Thyroid gland (tissue), 4 donors: ENCODE results near the gene RERG. TPM values are rescaled to one million over a fixed set of nuclear protein-coding genes. Genes with fewer than 3 reads are reported as not detected.

ENCODE experiments used
- DNase-seq, 2 donors: peaks; one replicate each; pipeline ENCODE4 v3.0.0-alpha.2; 2019
- H3K27ac ChIP-seq, 3 donors: fragments of 200-600 bp; sonication (generic); 1 replicate in 2 of 3; 2 replicates in 1 of 3; pipeline ENCODE4 v1.5.1; 2016 to 2019; ENCODE audit warnings: mild to moderate bottlenecking in 1 of 3, moderate library complexity in 1 of 3
- H3K27me3 ChIP-seq: fragments of 200-600 bp; sonication (generic); one replicate; pipeline ENCODE4 v1.5.1; 2019
- H3K36me3 ChIP-seq, 2 donors: fragments of 200-600 bp; sonication (generic); one replicate each; pipeline ENCODE4 v1.5.1; 2016 to 2019
- H3K4me1 ChIP-seq, 2 donors: fragments of 200-600 bp; sonication (generic); one replicate each; pipeline ENCODE4 v1.5.1; 2017 to 2019
- H3K4me3 ChIP-seq, 3 donors: fragments of 200-600 bp; sonication (generic); replicated peaks in 1 of 3; 1 replicate in 2 of 3; 2 replicates in 1 of 3; pipeline ENCODE4 v1.5.1; 2016; ENCODE audit warnings: mild to moderate bottlenecking in 1 of 3
- H3K9me3 ChIP-seq: fragments of 200-600 bp; sonication (generic); one replicate; pipeline ENCODE4 v1.5.1; 2017
- CTCF ChIP-seq, 6 experiments: fragments of 200-600 bp in 3 of 6; fragments of 450-650 bp in 3 of 6; sonication (generic) in 3 of 6; IDR thresholded peaks; one replicate each; pipeline ENCODE4 v1.5.1; 2016 to 2019; ENCODE audit warnings: antibody characterized with exemption in 6 of 6, mild to moderate bottlenecking in 2 of 6, inconsistent platforms in 1 of 6, moderate library complexity in 1 of 6
- POLR2A ChIP-seq, 2 donors: fragments of 450-650 bp; IDR thresholded peaks; one replicate each; pipeline ENCODE4 v1.6.1; 2017; ENCODE audit warnings: antibody characterized with exemption in 2 of 2, mild to moderate bottlenecking in 2 of 2, moderate library complexity in 1 of 2
- WGBS, 2 donors: methylation state at CpG; one replicate each; pipeline ENCODE4 v1.1.5; 2017; 5-methylcytosine and 5-hydroxymethylcytosine counted together
- intact Hi-C: fragments of 100-400 bp; cut with DNase I; formaldehyde crosslinking; loops from one replicate; pipeline ENCODE4 v1.15.1; 2023
- total RNA-seq, 4 donors: library from RNA; depleted of rRNA; stranded (reverse); fragments of >200 nt; gene quantifications; one replicate each; pipeline ENCODE4 v1.2.3, GENCODE V29; 2016

Gene RERG
- total RNA-seq, 4 donors from 2014 or later, result 2.7 to 13.2 (median 4.9) TPM

- intact Hi-C loops, result no loop called here
- Histone ChIP-seq H3K4me1 (no peaks in the 10 kb centered on the region), H3K36me3 (no peaks in the 10 kb centered on the region), H3K4me3 (no peak overlapping the region), H3K27ac (no peak overlapping the region), H3K27me3 (no peaks in the 10 kb centered on the region), H3K9me3 (no peaks in the 10 kb centered on the region)
- TF ChIP-seq CTCF (IDR thresholded peaks at IDR 0.05) (no peak), POLR2A (IDR thresholded peaks at IDR 0.05) (no peak)
- WGBS, 2 donors, result 97 to 100% methylated on average over 1 of the region's 1 CpG
- no peak for DNase-seq
These were observed 162.1 kb downstream of the RERG start for GRCh38 chr12:15059123-15059522.

Other genes with a start within 250 kb of the RERG start
- not detected for gene PDE6H, start 248.4 kb downstream of the RERG start, total RNA-seq
- gene PTPRO, start 101.1 kb upstream of the RERG start, total RNA-seq, result 1 to 10 TPM in 1 of 4 donors, under 1 TPM in 3; 0.10 to 1.1 (median 0.32) TPM